ENCODE results near the gene SOWAHC.
A peak's percentile ranks its signal among the peaks of the same experiment; 100 is the strongest.
"Not testable (repeated sequence)": the region's sequence is repeated elsewhere in the genome, so short reads cannot be mapped to it uniquely, and the experiment has no call there.

The SOWAHC gene

GRCh38 chr2:109624339-109624738, 10.2 kb downstream of the SOWAHC start (continued):
- TF ChIP-seq ZNF223 (tag by site-specific recombination; IDR thresholded peaks at IDR 0.05): no peak
- TF ChIP-seq ZNF121 (tag by site-specific recombination; IDR thresholded peaks at IDR 0.05): no peak
- no peak for TF ChIP-seq ZBTB49 (tag by site-specific recombination; IDR thresholded peaks at IDR 0.05; ENCODE audit: low read depth)
- TF ChIP-seq ZNF501 (tag by site-specific recombination; IDR thresholded peaks at IDR 0.05): no peak
- TF ChIP-seq ZNF37A (tag by site-specific recombination; IDR thresholded peaks at IDR 0.05): no peak

- POLR2A ChIA-PET; H3K36me3 ChIP-seq (ENCODE audit: control insufficient read depth in 2 of 2, insufficient read depth in 1 of 2, low read length in 2 of 2); H3K27ac ChIP-seq (ENCODE audit: extremely low read depth, low read depth, low read length); H3K4me1 ChIP-seq (ENCODE audit: control insufficient read depth, insufficient read depth, low read length); CTCF ChIA-PET; H3K4me3 ChIP-seq (ENCODE audit: low read depth, low read length); H3K9me3 ChIP-seq (ENCODE audit: control insufficient read depth, insufficient read depth, low read depth, low read length): not testable (repeated sequence)
- TF ChIP-seq ZNF555 (tag by site-specific recombination; conservative IDR thresholded peaks at IDR 0.05): peak; percentile 47
- peak; percentile 66 for TF ChIP-seq ZNF426 (tag by site-specific recombination; IDR thresholded peaks at IDR 0.05)
- TF ChIP-seq ZNF664 (tag by site-specific recombination; IDR thresholded peaks at IDR 0.05): 0 out of 2 replicates have a peak, but pooled peaks have one; percentile 32
- TF ChIP-seq ZNF623 (tag by site-specific recombination; IDR thresholded peaks at IDR 0.05): peak; percentile 51
- peak; percentile 81; the same call in 1 of the 2 replicates for TF ChIP-seq ZNF394 (tag by site-specific recombination; IDR thresholded peaks at IDR 0.05; ENCODE audit: borderline replicate concordance)
- TF ChIP-seq ZNF140 (tag by site-specific recombination; IDR thresholded peaks at IDR 0.05): peak; percentile 32; the same call in 1 of the 2 replicates
- TF ChIP-seq REST (tag by site-specific recombination; IDR thresholded peaks at IDR 0.05): peak; percentile 46; the same call in 1 of the 2 replicates
- TF ChIP-seq ZBTB8A (tag by site-specific recombination; IDR thresholded peaks at IDR 0.05): peak; percentile 34; the same call in 1 of the 2 replicates
- TF ChIP-seq ZNF518A (tag by site-specific recombination; conservative IDR thresholded peaks at IDR 0.05; ENCODE audit: low read depth): peak; percentile 68; the same call in 1 of the 2 replicates
- TF ChIP-seq ZNF654 (tag by site-specific recombination; IDR thresholded peaks at IDR 0.05; ENCODE audit: low read depth): peak; percentile 12; the same call in 1 of the 2 replicates
- 0 out of 2 replicates have a peak, but pooled peaks have one; percentile 9 for TF ChIP-seq ZNF202 (tag by site-specific recombination; IDR thresholded peaks at IDR 0.05; ENCODE audit: borderline replicate concordance)
These were observed 14.2 kb downstream of the SOWAHC start for GRCh38 chr2:109628321-109628720.

All from HEK293 (cell line).